Measurements from ENCODE around the gene ABAT.

DNA sequence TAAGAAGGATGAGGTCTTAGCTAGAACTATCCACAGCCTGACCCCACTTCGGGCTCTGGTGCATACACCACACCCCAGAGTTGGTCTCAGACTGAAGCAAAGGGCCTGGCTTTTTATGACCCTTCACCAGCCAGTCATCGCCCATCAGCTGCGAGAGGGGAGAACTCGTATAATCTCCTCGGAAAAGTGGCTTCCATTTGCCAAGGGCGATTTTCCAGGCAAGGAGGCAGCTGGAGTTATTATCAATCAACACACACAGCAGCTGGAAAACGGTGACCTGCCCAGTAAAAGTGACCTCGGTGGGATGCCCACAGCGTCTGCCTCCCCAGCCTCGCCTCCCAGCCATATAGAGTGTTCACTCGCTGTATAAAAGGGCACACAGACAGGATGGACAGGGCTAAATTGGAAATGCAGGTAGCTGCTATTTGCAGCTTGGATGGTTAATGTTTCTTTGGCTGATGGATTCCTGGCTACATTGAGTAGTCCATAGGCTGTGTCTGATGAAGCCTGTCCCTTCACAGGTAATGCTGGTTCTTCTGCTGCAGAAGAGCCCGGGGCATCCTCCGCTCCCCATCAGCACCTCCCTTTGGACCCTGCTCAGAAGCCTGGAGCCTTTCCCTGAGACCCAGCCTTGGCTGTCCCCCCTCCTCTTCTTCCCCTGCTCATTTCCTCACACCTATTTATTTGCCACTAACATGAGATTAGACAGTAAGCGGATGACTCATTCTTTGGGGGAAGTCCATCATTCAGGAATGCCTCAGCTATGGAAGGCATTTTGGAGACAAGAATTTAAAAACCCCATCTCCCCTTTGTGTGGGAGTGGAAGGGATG is 77.3 kb downstream of the ABAT start:
- TF ChIP-seq, protein P1, sequence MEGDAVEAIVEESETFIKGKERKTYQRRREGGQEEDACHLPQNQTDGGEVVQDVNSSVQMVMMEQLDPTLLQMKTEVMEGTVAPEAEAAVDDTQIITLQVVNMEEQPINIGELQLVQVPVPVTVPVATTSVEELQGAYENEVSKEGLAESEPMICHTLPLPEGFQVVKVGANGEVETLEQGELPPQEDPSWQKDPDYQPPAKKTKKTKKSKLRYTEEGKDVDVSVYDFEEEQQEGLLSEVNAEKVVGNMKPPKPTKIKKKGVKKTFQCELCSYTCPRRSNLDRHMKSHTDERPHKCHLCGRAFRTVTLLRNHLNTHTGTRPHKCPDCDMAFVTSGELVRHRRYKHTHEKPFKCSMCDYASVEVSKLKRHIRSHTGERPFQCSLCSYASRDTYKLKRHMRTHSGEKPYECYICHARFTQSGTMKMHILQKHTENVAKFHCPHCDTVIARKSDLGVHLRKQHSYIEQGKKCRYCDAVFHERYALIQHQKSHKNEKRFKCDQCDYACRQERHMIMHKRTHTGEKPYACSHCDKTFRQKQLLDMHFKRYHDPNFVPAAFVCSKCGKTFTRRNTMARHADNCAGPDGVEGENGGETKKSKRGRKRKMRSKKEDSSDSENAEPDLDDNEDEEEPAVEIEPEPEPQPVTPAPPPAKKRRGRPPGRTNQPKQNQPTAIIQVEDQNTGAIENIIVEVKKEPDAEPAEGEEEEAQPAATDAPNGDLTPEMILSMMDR (IDR thresholded peaks at IDR 0.05; ENCODE audit: poor library complexity): no peak
- no peak for TF ChIP-seq EZH2 (IDR thresholded peaks at IDR 0.05; ENCODE audit: borderline replicate concordance)
